Measurements from ENCODE around the gene NAPA.

DNA sequence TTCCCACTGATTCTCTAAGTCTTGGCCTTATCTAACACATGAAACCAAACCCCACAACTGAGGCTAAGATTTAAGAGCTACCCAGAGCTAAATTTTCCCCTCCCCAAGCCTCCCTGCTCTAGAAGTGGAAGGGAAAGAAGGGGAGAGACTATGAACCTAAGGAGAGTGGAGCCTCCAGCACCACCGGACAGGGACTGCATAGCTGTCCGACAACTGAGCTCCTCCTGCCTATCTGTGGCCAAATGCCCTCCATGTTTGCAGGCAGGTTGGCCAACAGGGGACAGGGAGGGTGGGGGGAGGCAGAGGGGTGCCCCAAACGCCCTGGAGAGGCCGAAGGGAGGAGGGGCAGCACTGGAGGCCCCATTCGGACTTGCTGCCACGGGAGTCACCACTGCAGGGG, 6.0 kb upstream of the NAPA start:
- TF ChIP-seq, protein P1, sequence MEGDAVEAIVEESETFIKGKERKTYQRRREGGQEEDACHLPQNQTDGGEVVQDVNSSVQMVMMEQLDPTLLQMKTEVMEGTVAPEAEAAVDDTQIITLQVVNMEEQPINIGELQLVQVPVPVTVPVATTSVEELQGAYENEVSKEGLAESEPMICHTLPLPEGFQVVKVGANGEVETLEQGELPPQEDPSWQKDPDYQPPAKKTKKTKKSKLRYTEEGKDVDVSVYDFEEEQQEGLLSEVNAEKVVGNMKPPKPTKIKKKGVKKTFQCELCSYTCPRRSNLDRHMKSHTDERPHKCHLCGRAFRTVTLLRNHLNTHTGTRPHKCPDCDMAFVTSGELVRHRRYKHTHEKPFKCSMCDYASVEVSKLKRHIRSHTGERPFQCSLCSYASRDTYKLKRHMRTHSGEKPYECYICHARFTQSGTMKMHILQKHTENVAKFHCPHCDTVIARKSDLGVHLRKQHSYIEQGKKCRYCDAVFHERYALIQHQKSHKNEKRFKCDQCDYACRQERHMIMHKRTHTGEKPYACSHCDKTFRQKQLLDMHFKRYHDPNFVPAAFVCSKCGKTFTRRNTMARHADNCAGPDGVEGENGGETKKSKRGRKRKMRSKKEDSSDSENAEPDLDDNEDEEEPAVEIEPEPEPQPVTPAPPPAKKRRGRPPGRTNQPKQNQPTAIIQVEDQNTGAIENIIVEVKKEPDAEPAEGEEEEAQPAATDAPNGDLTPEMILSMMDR (conservative IDR thresholded peaks at IDR 0.05 in 1 of 2, IDR thresholded peaks at IDR 0.05 in 1 of 2; ENCODE audit: low read depth in 1 of 2, low read length in 2 of 2), result no peak
- TF ChIP-seq EZH2 (IDR thresholded peaks at IDR 0.05; ENCODE audit: low read length, missing control alignments), result no peak
